GM12872 (cell line): ENCODE data around the gene PA2G4.

ENCODE experiments used
- TF ChIP-seq, protein P1 (sequence below): IDR thresholded peaks from 3 replicates; pipeline ENCODE4 v1.5.1; 2011; ENCODE audit warnings: low read depth, mild to moderate bottlenecking, low read length, moderate library complexity; ENCODE audit not compliant: insufficient read depth

Gene PA2G4

GRCh38 chr12:56116267-56117081, 12.1 kb downstream of the PA2G4 start, which contains the start of gene RPL41:
TSS of gene RPL41 (plus strand) at chr12:56116633.
- TF ChIP-seq, protein P1, sequence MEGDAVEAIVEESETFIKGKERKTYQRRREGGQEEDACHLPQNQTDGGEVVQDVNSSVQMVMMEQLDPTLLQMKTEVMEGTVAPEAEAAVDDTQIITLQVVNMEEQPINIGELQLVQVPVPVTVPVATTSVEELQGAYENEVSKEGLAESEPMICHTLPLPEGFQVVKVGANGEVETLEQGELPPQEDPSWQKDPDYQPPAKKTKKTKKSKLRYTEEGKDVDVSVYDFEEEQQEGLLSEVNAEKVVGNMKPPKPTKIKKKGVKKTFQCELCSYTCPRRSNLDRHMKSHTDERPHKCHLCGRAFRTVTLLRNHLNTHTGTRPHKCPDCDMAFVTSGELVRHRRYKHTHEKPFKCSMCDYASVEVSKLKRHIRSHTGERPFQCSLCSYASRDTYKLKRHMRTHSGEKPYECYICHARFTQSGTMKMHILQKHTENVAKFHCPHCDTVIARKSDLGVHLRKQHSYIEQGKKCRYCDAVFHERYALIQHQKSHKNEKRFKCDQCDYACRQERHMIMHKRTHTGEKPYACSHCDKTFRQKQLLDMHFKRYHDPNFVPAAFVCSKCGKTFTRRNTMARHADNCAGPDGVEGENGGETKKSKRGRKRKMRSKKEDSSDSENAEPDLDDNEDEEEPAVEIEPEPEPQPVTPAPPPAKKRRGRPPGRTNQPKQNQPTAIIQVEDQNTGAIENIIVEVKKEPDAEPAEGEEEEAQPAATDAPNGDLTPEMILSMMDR, result no peak

DNA sequence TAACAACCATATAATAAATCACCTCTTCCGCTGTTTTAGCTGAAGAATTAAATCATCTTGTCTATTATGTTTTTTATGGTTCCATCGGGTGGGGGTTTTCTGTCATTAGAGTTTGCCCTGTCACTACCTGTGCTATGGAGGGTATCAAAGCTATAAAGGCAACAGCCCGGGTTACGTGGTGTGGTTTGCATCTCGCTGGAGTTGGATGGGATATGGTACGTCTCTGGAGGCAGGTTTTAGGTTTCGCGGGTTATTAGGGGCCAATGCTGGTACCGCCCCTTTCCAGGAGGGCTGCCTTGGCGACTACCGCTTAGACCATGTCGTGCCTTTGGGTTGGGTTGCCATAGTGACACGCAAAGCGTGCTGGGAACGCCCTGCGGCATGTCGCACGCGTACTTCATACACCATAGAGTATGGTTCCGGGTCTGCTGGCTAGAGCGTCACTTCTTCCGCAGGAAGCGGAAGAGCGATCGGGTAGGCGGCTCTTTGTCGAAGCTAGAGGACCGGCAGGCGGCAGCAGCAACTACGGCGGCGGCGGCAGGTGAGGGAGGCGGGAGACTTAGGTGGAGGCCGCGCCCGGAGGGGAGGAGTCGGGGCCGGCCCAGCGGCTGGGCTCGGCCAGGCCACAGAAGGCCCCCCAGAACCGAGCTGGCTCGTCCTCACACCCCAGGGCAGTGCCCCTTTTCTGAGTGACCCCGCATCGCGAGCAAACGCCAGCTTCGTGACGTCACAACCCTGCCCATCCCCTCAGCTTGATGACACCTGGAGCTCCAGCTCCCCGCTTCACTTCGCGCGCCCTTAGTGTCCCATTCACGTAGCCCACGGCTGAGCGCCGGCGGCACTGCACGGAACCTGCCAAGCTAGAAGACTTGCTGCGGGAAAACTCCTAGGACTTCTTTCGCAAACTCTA, 13.7 kb downstream of the PA2G4 start, which contains the start of gene ZC3H10:
ZC3H10 (plus strand) TSS at position 489 of the 910 bp plus-strand sequence. CDS start 2,297 bp downstream, outside the sequence.
- TF ChIP-seq, protein P1, result peak; percentile 37; the same call in 1 of the 3 replicates

- TF ChIP-seq, protein P1, result no peak
Observed at GRCh38 chr12:56118688-56119357, 14.5 kb downstream of the PA2G4 start.

DNA sequence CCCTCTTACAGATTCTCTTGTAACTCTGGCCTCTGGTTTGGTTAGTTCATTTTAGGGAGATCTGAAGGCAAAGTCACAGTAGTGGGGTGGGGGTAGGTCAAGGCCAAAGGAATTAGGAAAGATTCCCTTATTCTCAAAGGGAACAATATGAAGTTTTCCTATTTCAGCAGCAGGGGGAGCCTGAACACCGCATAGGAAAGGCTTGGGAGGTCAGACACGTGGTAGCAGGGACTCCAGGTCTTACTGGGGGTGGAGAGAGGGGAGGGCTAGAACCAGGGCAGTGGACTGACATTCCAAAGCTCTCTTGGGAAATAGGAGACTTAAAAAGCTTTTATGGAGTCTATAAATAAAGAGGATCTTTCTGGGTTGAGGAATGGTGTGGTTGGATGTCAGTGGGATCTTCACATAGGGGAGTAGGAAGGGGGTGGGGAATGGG, 15.0 kb downstream of the PA2G4 start:
- TF ChIP-seq, protein P1, result peak; percentile 70

DNA sequence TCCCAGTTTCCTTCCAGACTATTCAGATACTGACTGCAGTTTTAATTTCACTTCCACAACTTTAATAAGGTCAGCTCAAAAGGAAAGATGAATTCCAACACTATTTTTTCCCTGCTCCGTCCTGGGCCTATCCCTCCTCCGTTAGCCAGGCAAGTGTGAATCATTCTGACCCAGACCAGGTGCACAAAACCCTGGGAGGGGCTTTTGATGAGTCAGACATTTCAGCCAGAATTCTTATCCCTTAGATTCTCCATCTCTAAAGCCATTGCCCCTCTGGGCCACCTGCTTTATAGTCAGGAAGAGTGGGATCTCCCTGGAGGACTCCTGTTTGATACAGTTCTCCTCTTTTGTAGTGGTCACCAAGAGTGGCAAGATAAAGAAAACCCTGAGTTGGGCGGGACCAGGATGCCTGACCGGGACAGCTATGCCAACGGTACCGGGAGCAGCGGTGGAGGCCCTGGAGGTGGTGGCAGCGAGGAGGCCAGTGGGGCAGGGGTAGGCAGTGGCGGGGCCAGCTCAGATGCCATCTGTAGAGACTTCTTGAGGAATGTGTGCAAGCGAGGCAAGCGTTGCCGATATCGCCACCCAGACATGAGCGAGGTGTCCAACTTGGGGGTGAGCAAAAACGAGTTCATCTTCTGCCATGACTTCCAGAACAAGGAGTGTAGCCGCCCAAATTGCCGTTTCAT, 15.9 kb downstream of the PA2G4 start:
- TF ChIP-seq, protein P1, result no peak

GRCh38 chr12:56121204-56121870, 17.0 kb downstream of the PA2G4 start:
- TF ChIP-seq, protein P1, result no peak
